Vagina (tissue), 2 donors: ENCODE measurements around the gene TMEM167B.
A peak's percentile ranks its signal among the peaks of the same experiment; 100 is the strongest.

Experiments
- CTCF ChIP-seq, 3 experiments: fragments of 450-650 bp in 2 of 3; fragments of 200-600 bp in 1 of 3; sonication (generic) in 1 of 3; IDR thresholded peaks; one replicate each; pipeline ENCODE4 v1.5.1; 2017 to 2019; ENCODE audit warnings: antibody characterized with exemption in 3 of 3, mild to moderate bottlenecking in 2 of 3, moderate library complexity in 2 of 3
- POLR2A ChIP-seq, 2 donors: fragments of 450-650 bp; IDR thresholded peaks; one replicate each; pipeline ENCODE4 v1.6.1; 2017; ENCODE audit warnings: antibody characterized with exemption in 2 of 2, mild to moderate bottlenecking in 2 of 2, moderate library complexity in 2 of 2

- TF ChIP-seq CTCF (IDR thresholded peaks at IDR 0.05) (no peak), POLR2A (IDR thresholded peaks at IDR 0.05) (peak in 1 of 2 donors; percentile 64)
Measured at GRCh38 chr1:109090196-109091077, at the start of gene TMEM167B.
